Type B pancreatic cell (in vitro differentiated cells): ENCODE measurements around the gene OCEL1. TPM values are rescaled to one million over a fixed set of nuclear protein-coding genes. Genes with fewer than 3 reads are reported as not detected.

Experiments
- DNase-seq: peaks from one replicate; pipeline ENCODE4 v3.0.0; 2021; ENCODE audit warnings: mixed read lengths; ENCODE audit not compliant: unreplicated experiment; ENCODE audit errors: extremely low spot score
- H3K27ac Mint-ChIP-seq: 2 replicates; pipeline ENCODE4 v1.8.0; 2021; ENCODE audit warnings: mild to moderate bottlenecking, mixed read lengths
- H3K27me3 Mint-ChIP-seq: 2 replicates; pipeline ENCODE4 v1.8.0; 2021; ENCODE audit warnings: mixed read lengths
- H3K36me3 Mint-ChIP-seq: 2 replicates; pipeline ENCODE4 v1.8.0; 2021; ENCODE audit warnings: mixed read lengths
- H3K4me1 Mint-ChIP-seq: one replicate; pipeline ENCODE4 v1.8.0; 2021; ENCODE audit warnings: mixed read lengths; ENCODE audit not compliant: unreplicated experiment
- H3K4me3 Mint-ChIP-seq: 2 replicates; pipeline ENCODE4 v1.8.0; 2021; ENCODE audit warnings: mild to moderate bottlenecking, mixed read lengths
- H3K9me3 Mint-ChIP-seq: 2 replicates; pipeline ENCODE4 v1.8.0; 2021; ENCODE audit warnings: mixed read lengths
- total RNA-seq: library from RNA; stranded (reverse); gene quantifications from 2 replicates; pipeline ENCODE4 v1.2.1, GENCODE V29; 2021; ENCODE audit warnings: low replicate concordance
- TF ChIP-seq, protein P1 (sequence below): fragments of 200-600 bp; sonication (generic); conservative IDR thresholded peaks from 2 replicates; pipeline ENCODE4 v1.5.0; 2021; ENCODE audit warnings: antibody characterized with exemption, mild to moderate bottlenecking

OCEL1 gene
- total RNA-seq, 1 donor from 2014 or later, result 19.2 TPM

DNA sequence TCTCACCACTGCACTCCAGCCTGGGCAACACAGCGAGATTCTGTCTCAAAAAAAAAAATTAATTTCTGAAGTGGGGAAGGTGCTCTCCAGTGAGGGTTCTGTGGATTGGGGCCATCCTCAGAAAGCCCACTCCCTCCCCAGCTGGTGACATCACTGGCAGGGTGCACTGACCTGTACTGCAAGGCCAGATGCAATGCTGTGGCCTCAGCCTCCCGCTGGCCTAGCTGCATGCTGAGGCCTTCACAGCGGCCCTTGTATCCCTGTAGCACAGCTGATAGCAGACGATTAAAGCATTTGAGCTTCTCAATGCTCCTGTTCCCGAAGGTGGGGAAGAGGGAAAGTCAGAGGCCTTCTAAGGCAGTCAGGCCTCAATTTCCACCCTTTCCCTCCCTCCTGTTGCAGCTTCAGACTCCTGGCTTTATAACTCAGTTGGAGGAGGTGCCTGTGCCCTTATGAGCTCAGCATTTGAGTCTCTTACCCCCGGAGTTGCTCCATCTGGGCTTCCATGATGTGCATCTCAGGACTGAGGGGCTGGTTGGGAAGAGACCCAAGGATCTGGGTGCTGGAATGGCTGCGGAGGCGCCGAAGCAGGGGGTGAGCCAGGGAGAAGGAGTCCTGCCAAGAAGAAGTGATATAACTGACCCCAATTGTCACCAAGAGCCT lies 33.2 kb downstream of the OCEL1 start:
- H3K36me3 Mint-ChIP-seq, result no peaks in the 10 kb centered on the region
- peaks cover 4% of the 10 kb centered on the region for H3K27me3 Mint-ChIP-seq
- TF ChIP-seq, protein P1, sequence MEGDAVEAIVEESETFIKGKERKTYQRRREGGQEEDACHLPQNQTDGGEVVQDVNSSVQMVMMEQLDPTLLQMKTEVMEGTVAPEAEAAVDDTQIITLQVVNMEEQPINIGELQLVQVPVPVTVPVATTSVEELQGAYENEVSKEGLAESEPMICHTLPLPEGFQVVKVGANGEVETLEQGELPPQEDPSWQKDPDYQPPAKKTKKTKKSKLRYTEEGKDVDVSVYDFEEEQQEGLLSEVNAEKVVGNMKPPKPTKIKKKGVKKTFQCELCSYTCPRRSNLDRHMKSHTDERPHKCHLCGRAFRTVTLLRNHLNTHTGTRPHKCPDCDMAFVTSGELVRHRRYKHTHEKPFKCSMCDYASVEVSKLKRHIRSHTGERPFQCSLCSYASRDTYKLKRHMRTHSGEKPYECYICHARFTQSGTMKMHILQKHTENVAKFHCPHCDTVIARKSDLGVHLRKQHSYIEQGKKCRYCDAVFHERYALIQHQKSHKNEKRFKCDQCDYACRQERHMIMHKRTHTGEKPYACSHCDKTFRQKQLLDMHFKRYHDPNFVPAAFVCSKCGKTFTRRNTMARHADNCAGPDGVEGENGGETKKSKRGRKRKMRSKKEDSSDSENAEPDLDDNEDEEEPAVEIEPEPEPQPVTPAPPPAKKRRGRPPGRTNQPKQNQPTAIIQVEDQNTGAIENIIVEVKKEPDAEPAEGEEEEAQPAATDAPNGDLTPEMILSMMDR, result no peak
- H3K9me3 Mint-ChIP-seq, result no peaks in the 10 kb centered on the region
- no peak overlapping the region for H3K4me3 Mint-ChIP-seq
- peaks cover 6% of the 10 kb centered on the region for H3K4me1 Mint-ChIP-seq
- no peak overlapping the region for H3K27ac Mint-ChIP-seq
- no peak for DNase-seq

DNA sequence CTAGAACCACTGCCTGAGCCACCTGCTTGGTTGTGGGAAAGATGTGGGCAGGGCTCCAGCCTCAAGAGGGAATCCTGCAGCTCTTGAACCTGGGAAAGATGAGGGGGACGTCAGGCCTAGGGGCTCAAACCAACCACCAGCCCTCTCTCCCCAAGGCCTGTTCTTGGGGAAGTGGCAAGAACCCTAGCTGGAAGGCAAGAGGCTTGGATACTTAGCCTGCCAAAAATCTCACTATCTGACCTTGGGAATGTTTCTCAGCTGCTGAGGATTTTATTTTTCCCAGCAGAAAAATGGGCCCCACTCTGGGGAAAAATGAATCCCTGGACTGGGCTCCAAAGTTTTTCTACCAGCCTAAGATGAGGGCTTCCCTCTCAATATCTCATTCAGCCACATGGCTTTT lies 33.9 kb downstream of the OCEL1 start:
- peaks cover 10% of the 10 kb centered on the region for H3K4me1 Mint-ChIP-seq
- no peak for DNase-seq
- no peaks in the 10 kb centered on the region for H3K9me3 Mint-ChIP-seq
- H3K36me3 Mint-ChIP-seq, result no peaks in the 10 kb centered on the region
- peaks cover 4% of the 10 kb centered on the region for H3K27me3 Mint-ChIP-seq
- H3K27ac Mint-ChIP-seq, result no peak overlapping the region
- H3K4me3 Mint-ChIP-seq, result no peak overlapping the region
- TF ChIP-seq, protein P1, result no peak

DNA sequence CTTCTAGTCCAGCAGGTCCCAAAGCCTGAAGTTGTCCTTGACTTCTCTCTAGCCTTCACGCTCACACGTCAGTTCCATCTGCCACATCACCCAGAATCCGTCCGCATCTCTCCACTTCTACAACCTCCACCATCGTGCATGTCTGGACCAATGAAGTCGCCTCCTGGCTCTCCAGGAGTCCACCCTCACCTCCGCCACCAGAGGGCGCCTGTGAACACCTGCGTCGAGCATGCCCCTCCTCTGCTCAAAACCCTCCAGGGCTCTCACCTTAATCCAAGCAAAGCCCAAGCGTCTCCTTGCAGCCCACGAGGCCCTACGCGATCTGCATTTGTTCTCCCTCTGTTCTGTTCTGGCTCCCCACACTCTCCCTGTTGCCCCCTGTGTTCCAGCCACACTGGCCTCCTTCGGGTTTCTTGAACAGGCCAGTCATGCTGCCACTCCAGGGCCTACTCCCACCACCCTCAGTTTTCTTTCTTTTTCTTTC lies 34.9 kb downstream of the OCEL1 start:
- Mint-ChIP-seq H3K27ac (peak overlapping the region; percentile 27), H3K4me1 (peaks cover 10% of the 10 kb centered on the region), H3K4me3 (no peak overlapping the region), H3K36me3 (no peaks in the 10 kb centered on the region), H3K9me3 (no peaks in the 10 kb centered on the region), H3K27me3 (peaks cover 4% of the 10 kb centered on the region)
- TF ChIP-seq, protein P1, result peak; percentile 98
- peak; percentile 90 for DNase-seq

DNA sequence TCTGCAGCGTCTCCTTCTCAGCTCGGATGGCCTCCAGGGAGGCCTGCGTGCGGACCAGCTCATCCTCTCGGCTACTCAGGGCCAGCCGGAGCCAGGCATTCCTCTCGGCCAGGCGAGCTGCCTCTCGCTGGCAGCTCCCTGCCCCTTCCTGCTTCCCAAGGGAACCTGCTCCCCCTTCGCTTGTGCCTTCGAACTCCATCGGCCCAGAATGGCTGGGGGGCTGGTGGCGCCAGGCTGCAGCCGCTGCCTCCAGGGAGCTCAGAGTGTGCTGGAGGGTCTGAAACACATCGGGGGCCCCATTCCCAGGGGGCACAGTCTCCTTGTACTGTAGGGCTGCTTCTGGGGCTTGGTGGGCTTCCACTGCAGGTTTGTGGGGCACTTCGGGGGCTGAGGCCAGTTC lies 36.5 kb downstream of the OCEL1 start:
- Mint-ChIP-seq H3K4me1 (peaks cover 17% of the 10 kb centered on the region), H3K9me3 (peaks cover 6% of the 10 kb centered on the region), H3K36me3 (peaks cover 4% of the 10 kb centered on the region), H3K27ac (no peak overlapping the region), H3K4me3 (no peak overlapping the region), H3K27me3 (peaks cover 6% of the 10 kb centered on the region)
- DNase-seq, result no peak
- TF ChIP-seq, protein P1, result no peak

DNA sequence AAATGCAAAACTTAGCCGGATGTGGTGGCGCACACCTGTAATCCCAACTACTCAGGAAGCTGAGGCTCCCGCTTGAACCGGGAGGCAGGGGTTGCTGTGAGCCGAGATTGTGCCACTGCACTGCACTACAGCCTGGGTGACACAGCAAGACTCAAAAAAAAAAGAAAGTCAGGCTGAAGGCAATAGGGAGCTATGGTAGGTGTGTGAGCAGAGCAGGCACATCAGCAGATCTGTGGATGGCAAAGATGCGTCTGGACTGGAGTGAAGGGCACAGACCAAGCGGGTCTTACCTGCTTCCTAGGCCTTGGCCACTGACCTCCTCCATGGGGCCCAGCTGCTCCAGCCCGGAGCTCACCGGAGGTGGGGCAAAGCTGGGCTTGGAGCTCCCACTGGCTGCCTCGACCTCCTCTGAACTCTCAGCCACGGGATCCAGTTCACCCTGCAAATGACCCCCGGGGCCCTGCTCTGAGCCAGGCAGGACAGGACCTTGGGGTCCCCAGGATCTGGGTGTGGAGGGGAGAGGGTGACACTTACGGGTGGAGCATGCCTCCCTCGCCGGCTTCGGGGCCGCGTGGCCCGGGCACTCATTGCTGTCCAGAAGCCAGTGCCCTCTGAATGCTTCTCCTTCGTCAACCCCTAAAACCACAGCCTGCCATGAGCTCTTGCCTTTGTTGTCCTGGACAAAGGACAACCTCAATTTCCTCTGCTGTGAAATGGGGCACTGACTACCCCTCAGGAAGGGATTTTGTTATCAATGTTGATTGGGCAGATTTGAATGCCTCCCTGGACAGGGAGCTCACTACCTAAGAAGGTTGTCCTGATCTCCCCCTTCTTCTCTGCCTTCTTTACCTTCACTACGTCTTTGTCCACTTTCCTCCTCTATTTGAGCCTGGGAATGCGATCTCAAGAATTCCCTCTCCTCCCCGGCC lies 38.0 kb downstream of the OCEL1 start:
- Mint-ChIP-seq H3K27me3 (peaks cover 6% of the 10 kb centered on the region), H3K36me3 (peaks cover 4% of the 10 kb centered on the region), H3K27ac (no peak overlapping the region), H3K4me1 (peaks cover 17% of the 10 kb centered on the region), H3K9me3 (peaks cover 6% of the 10 kb centered on the region), H3K4me3 (no peak overlapping the region)
- DNase-seq, result no peak
- TF ChIP-seq, protein P1, result no peak
